Measurements from ENCODE around the gene AGAP3. TPM values are rescaled to one million over a fixed set of nuclear protein-coding genes. Genes with fewer than 3 reads are reported as not detected.

The AGAP3 gene
- total RNA-seq, 1 experiment from 2014 or later, result 79.6 TPM

GRCh38 chr7:151152643-151153513 lies 66.6 kb downstream of the AGAP3 start:
- in situ Hi-C loops (cut with HindIII; ENCODE audit: low pct_unique_long_range_greater_than_20kb, low sequenced_read_pairs), result no loop called here
- peak; percentile 37 for DNase-seq (ENCODE audit: low read depth, low spot score)

DNA sequence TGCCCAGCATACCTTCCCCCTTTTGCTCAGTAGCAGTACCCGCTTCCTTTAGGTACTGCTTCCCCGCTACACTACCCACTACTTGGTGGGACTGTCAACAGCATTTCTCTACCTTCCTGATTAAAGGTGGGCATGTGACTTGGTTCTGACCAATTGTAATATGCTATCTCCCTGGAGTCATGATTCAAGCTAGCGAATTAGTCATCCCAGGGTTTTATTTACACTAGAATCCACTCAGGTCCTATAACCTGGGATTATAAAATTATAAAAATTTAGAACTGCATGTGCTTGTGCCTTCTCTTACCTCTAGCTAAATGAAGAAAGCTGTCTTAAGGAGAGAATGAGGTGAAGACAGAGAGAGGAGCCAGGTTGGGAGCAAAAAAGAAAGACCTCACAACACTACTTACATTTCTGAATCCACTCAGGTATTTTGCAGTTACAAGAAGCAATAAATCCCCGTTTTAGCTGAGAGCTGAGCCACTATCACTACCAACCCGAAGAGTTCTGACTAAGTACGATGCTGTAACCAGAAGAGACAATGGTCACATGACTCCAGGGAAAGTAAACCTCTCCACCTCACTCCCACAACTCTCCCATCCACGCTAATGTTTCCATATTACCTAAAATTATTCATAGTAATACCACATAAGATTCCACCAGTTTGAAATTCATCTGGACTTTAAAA lies 71.5 kb downstream of the AGAP3 start:
- in situ Hi-C loops (cut with HindIII; ENCODE audit: low pct_unique_long_range_greater_than_20kb, low sequenced_read_pairs), result no loop called here
- DNase-seq (ENCODE audit: low read depth, low spot score), result no peak

- in situ Hi-C loops (cut with HindIII; ENCODE audit: low pct_unique_long_range_greater_than_20kb, low sequenced_read_pairs), result loop anchor here (10.0 kb wide), 1 partner anchor 143 kb away; no protein-coding TSS in a partner anchor
- DNase-seq (ENCODE audit: low read depth, low spot score), result no peak
These were observed 75.5 kb downstream of the AGAP3 start for GRCh38 chr7:151161757-151162156.

DNA sequence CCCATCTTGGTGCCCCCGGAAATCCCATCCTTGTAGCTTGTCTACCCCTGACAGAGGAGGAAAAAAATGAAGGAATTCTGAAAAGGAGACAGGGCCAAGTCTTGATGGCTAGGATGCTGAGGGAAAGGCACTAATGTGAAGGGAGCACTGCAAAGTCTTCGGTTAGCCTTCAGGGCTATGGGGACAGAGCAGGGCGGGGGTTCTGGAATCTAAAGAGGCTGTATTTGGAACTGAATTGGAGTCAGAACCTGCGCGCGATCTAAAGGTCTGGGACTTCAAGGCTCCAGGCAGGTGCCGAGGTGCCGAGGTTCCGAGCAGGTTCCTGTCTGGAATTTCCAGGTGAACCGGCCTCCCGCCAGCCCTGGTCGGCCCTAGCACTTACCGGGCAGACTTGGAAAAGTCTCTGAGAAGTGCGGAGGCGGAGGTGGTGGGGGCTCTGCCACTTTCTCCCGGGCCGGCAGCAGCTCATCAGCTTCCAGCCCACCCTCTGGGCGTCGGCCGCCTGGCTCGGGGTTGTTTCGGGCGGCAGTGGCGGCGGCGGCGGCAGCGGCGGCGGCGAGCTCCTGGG lies 80.4 kb downstream of the AGAP3 start:
- in situ Hi-C loops (cut with HindIII; ENCODE audit: low pct_unique_long_range_greater_than_20kb, low sequenced_read_pairs), result loop anchor here (10.0 kb wide), 1 partner anchor 138 kb away; no protein-coding TSS in a partner anchor
- DNase-seq (ENCODE audit: low read depth, low spot score), result no peak

GRCh38 chr7:151167197-151167961 lies 81.1 kb downstream of the AGAP3 start, which contains the start of gene GBX1:
TSS of gene GBX1 (minus strand) at chr7:151167694. CDS start at chr7:151167548, 146 bp downstream.
- in situ Hi-C loops (cut with HindIII; ENCODE audit: low pct_unique_long_range_greater_than_20kb, low sequenced_read_pairs), result loop anchor here (10.0 kb wide), 1 partner anchor 137 kb away; no protein-coding TSS in a partner anchor
- no peak for DNase-seq (ENCODE audit: low read depth, low spot score)

- in situ Hi-C loops (cut with HindIII; ENCODE audit: low pct_unique_long_range_greater_than_20kb, low sequenced_read_pairs), result loop anchor here (10.0 kb wide), 1 partner anchor 137 kb away; no protein-coding TSS in a partner anchor
- DNase-seq (ENCODE audit: low read depth, low spot score), result peak; percentile 47
These were observed 81.9 kb downstream of the AGAP3 start for GRCh38 chr7:151168003-151168786.

- in situ Hi-C loops (cut with HindIII; ENCODE audit: low pct_unique_long_range_greater_than_20kb, low sequenced_read_pairs), result loop anchor here (10.0 kb wide), 1 partner anchor 136 kb away; no protein-coding TSS in a partner anchor
- DNase-seq (ENCODE audit: low read depth, low spot score), result no peak
These were observed 82.5 kb downstream of the AGAP3 start for GRCh38 chr7:151168787-151169162.

DNA sequence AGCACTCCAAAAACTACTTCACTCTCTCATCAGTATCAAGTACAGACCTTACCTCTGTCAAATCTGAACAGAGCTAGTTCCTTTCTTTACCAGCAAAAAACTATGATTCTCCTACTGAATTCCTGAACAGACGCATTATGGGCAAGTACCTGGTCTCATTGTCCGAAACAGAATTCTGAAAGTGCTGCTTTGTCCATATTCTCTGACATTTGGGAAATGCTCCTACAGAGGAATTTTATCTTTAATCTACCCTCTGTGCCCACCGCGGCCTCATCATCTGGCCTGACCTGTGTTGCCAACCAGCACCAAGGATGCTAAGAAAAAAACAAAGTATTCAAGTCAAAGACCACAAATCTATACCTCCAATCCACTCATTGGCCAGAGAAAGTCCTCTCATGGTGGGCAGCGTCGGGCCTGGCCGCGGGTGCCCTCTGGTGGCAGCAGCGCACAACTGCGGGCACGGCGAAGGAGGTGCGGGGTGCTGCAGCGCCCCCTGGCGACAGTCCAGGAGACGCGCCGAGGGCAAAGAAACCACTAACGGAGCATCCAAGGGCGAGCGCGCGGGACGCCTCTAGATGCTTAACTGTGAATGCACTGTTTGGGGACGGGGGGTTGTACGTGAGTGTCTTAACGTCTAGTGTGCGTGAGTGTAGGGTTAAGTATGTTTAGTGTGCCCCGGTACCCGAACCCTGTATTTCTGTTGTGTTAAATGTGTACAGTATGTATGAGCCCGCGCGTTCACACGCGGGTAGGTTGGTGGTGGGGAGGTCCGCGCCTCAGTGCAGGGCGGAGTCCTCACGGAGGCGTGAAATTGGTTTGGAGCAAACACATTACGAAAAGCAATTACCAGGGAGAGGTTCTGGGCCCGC lies 86.2 kb downstream of the AGAP3 start:
- in situ Hi-C loops (cut with HindIII; ENCODE audit: low pct_unique_long_range_greater_than_20kb, low sequenced_read_pairs), result no loop called here
- DNase-seq (ENCODE audit: low read depth, low spot score), result peak; percentile 86

- in situ Hi-C loops (cut with HindIII; ENCODE audit: low pct_unique_long_range_greater_than_20kb, low sequenced_read_pairs), result no loop called here
- no peak for DNase-seq (ENCODE audit: low read depth, low spot score)
These were observed 87.3 kb downstream of the AGAP3 start for GRCh38 chr7:151173386-151174245.

DNA sequence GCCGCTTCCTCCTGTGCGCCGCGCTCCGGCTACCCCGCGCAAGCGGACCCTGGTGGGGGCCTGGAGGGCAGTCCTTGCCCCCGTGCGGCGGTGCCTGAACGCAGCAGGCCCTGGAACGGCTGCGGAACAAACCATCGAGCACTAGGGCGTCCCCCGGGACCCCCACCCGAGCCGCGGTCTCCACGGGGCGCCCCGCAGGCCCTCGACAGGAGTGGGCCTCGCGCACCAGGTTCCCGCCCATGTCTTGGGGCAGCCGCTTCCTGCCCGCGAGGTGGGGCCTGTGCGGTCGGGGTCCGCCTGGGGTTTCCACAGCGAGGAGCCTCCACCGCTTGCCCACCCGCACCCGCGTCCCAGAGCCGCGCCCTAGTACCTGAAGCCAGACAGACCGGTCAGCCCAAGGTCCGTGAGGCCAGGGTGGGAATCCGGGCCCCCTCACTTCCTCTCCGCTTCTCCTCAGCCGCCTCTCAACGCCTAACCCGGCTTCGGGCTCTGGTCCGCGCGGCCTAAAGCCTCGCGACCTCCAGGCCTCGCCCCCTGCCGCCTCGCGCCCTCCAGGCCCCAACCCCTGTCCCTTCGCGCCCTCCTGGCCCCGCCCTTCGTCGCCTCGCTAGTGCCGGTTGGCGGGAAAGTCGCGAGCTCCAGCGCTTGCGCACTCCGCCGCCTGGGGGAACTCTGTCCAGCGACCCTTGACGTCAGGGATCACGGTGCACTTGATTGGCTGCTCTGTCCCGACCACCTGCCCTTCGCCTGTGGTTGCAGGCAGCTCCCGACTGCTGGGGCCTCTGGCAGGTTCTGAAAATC lies 88.2 kb downstream of the AGAP3 start:
- in situ Hi-C loops (cut with HindIII; ENCODE audit: low pct_unique_long_range_greater_than_20kb, low sequenced_read_pairs), result no loop called here
- DNase-seq (ENCODE audit: low read depth, low spot score), result peak; percentile 87

- no peak for DNase-seq (ENCODE audit: low read depth, low spot score)
- in situ Hi-C loops (cut with HindIII; ENCODE audit: low pct_unique_long_range_greater_than_20kb, low sequenced_read_pairs), result no loop called here
These were observed 88.9 kb downstream of the AGAP3 start for GRCh38 chr7:151175047-151175792.

GRCh38 chr7:151175793-151176311 lies 89.6 kb downstream of the AGAP3 start:
- DNase-seq (ENCODE audit: low read depth, low spot score), result no peak

GRCh38 chr7:151176401-151176800 lies 90.1 kb downstream of the AGAP3 start:
- DNase-seq (ENCODE audit: low read depth, low spot score), result no peak
- in situ Hi-C loops (cut with HindIII; ENCODE audit: low pct_unique_long_range_greater_than_20kb, low sequenced_read_pairs), result no loop called here

More at GRCh38 chr7:151175793-151176311, 89.6 kb downstream of the AGAP3 start:
- in situ Hi-C loops (cut with HindIII; ENCODE audit: low pct_unique_long_range_greater_than_20kb, low sequenced_read_pairs), result no loop called here
